Myometrial cell (primary cell): ENCODE results near the gene ATXN7L2. TPM values are rescaled to one million over a fixed set of nuclear protein-coding genes. Genes with fewer than 3 reads are reported as not detected.

ENCODE experiments used
- total RNA-seq: library from RNA; depleted of rRNA; stranded (reverse); fragments of >200 nt; gene quantifications from 2 replicates; pipeline ENCODE4 v1.2.3, GENCODE V29; 2015

The ATXN7L2 gene, protein sequence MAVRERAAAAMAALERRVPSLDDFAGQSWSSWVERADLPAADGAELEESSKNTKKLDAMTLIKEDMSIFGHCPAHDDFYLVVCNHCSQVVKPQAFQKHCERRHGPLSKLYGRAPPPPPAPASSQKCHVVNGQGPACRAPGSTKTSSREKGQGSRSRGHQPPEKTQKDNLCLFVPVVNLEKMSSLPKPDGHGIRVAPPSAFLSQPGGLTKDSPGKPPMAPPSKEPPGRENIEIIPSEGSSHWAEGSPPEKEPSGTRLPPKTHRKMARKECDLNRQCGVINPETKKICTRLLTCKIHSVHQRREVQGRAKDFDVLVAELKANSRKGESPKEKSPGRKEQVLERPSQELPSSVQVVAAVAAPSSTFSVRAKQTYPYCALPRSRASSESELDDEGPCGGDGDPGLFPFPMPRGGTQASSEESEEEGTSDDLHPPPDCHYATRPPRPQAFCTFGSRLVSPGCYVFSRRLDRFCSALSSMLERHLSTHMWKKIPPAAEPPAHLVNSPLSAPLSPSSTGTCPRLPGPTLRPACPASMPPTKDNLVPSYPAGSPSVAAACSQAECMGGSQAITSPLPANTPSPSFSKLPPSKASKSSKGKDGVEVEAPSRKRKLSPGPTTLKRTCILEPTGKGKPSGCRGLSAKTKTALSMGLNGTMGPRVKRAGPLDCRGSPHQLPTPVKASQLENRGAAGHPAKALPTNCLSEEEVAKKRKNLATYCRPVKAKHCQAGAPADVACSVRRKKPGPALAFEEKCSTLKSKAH
- total RNA-seq, result 3.0 and 4.0 TPM in 2 replicates

GRCh38 chr1:109483672-109484518, at the start of gene ATXN7L2:
Gene ATXN7L2, plus strand, starts transcription at chr1:109483905. Its CDS starts 49 bp downstream, at chr1:109483954.

DNA sequence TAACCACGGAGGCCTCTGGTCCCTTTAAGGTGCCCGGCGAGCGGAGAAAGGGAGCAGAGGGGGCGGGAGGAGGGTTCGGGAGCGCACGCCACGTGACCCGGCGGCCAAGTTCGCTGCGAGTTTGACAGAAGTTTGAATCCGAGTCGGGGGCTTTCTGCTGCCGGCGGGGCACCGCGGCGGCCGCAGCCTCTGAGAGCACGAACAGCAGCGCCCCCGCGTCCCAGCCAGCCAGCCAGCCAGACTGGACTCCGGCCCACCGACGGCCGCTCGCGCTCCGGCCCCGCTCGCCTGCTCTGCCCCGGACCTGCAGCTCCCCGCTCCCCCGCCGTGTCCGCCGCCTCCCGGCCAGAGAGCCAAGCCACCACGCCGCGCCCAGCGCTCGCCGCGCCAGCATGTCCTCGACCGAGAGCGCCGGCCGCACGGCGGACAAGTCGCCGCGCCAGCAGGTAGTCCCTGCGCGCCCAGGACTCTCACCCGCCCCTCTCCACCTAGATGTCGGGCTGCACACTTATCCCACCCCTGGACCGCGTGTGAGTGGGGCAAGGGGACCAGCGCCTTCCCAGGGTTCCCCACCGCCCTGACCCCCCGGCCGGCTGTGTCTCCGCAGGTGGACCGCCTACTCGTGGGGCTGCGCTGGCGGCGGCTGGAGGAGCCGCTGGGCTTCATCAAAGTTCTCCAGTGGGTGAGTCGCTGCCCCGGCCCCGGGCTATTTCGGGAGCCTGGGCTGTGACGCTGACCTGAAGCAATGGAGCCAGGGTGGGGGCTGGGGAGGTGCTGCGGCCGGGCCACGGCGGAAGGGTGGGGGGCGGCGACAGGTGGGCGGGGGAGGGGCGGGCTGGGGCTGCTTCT, 17.0 kb upstream of the ATXN7L2 start, which contains the start of gene SYPL2:
SYPL2 (plus strand) TSS at position 95 of the 849 bp plus-strand sequence; CDS start at position 393, 298 bp downstream.

DNA sequence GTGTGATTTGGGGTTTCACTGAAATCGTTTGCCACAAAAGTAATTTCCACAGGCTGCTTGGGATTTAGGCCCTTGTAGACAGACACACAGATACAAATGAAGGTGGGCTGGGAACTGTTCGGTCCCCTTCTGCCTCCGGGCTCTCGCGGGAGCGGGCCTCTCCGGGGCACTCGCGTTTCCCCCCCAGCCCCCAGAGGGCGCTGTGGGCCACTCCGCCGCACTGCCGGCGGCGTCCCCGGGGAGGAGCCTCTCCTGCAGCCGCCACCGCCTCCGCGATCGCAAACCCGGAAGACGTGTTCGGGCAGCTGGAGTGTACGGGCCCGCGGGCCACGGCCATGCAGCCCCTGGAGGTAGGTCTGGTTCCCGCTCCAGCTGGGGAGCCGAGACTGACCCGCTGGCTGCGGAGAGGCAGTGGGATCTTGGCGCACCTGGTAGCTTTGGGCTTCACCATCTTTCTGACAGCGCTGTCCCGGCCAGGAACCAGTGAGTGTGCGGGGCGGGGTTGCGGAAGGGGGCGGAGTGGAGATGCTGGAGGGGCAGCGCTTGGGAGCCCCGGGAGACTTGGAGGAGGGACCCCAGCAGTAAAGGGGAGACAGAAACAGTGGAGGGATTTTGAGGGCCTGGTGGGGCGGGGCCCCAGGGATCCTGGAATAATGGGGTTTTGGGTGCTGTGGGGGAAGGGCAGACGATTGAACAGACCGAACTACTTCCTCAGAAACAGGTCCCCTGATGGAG, 10.3 kb downstream of the ATXN7L2 start, which contains the start of gene CYB561D1:
CYB561D1 (plus strand) TSS at position 290 of the 735 bp plus-strand sequence; CDS start at position 336, 46 bp downstream.

DNA sequence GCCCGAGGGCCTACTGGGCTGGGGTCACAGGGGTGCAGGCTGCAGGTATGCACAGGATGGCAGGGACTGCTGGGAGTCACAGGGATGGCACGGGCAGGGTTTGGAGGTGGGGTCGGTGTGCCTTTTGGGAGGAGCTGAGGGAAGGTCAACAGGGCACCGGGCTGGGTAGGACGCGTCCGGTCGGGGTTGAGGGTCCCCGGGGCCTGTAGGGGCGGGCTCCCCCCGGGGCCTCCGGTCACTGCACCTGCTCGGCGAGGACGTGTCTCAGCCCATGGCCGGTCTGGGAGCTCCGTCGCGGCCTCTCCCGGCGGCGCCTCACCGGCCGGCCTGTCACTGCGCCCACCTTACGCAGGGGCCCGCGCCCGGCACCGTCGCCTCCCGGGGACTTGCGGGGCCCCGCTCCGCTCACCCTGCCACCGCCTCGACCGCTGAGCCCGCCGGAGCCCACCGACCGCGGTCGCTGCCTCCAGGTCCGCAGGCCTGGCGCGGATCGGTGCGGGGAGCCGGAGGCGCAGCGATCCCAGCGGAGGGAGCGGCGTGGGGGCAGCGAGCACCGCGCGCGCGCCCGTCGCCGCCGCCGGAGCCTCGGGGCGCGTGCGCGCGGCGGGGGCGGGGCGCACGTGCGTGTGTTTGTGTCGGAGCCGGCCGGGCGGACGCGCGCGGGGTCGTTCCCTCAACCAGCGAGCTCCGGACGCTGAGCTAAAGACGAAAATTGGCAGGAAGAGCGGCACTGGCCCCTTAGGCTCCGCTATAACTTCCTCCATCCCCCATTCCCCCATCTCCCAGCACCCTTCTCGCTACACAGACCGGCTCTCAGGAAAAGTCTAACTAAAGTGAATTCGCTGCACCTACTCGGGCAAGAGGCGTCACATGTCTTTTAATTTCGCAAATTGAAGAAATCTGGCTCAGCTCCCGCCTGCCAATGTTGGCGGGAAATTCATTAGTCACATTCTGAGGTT, 25.8 kb downstream of the ATXN7L2 start, which contains the start of gene AMIGO1:
AMIGO1 (minus strand) TSS at position 552 of the 959 bp plus-strand sequence. CDS start 815 bp downstream, outside the sequence.

DNA sequence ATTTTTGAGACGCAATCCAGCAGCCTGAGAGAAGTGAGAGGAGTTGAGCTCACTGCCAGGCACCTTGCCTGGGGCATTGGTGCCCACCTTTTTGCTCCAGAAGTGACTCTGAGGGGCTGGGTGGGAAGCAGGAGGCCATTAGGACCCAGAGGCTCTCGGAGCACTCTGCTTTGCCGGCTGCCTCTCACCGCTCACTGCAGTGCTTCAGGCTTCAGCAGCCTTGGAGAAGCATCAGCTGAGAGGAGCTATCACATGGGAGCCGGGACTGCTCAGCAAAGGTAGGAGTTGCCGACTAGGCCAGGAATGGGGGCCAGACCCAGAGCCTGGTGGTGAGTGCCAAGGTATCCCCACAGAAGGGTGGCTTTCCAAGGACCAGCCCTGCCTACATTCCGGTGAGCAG, 56.0 kb downstream of the ATXN7L2 start, which contains the start of gene GPR61:
GPR61 (plus strand) TSS at position 197 of the 400 bp plus-strand sequence. CDS start 3,151 bp downstream, outside the sequence.

Other genes with a start within 250 kb of the ATXN7L2 start
- gene CELSR2, start 234.4 kb upstream of the ATXN7L2 start, total RNA-seq, result 0.29 and 0.35 TPM in 2 replicates
- 35.4 and 42.1 TPM in 2 replicates for gene PSRC1, start 200.8 kb upstream of the ATXN7L2 start, total RNA-seq
- not detected in 2 replicates for gene MYBPHL, start 176.9 kb upstream of the ATXN7L2 start, total RNA-seq
- 9.2 and 10.8 TPM in 2 replicates for gene SORT1, start 86.0 kb upstream of the ATXN7L2 start, total RNA-seq
- 60.3 and 61.0 TPM in 2 replicates for gene PSMA5, start 57.5 kb upstream of the ATXN7L2 start, total RNA-seq
- 0.53 and 1.7 TPM in 2 replicates for gene SYPL2, start 17.4 kb upstream of the ATXN7L2 start, total RNA-seq
- 5.5 and 6.1 TPM in 2 replicates for gene CYB561D1, start 10.2 kb downstream of the ATXN7L2 start, total RNA-seq
- gene AMIGO1, start 25.8 kb downstream of the ATXN7L2 start, total RNA-seq, result 0.58 and 0.89 TPM in 2 replicates
- not detected in 2 replicates for gene GPR61, start 56.0 kb downstream of the ATXN7L2 start, total RNA-seq
- gene GNAI3, start 64.7 kb downstream of the ATXN7L2 start, total RNA-seq, result 11.2 and 13.1 TPM in 2 replicates
- under 0.01 and 0.89 TPM in 2 replicates for gene GNAT2, start 135.7 kb downstream of the ATXN7L2 start, total RNA-seq
- 79.3 and 98.5 TPM in 2 replicates for gene AMPD2, start 135.9 kb downstream of the ATXN7L2 start, total RNA-seq
- 23.7 and 37.8 TPM in 2 replicates for gene GSTM4, start 172.2 kb downstream of the ATXN7L2 start, total RNA-seq
- 19.3 and 22.0 TPM in 2 replicates for gene GSTM2, start 184.2 kb downstream of the ATXN7L2 start, total RNA-seq
- gene GSTM1, start 203.9 kb downstream of the ATXN7L2 start, total RNA-seq, result 31.0 and 32.3 TPM in 2 replicates
- 2.9 and 8.5 TPM in 2 replicates for gene GSTM5, start 228.3 kb downstream of the ATXN7L2 start, total RNA-seq